Esophagus muscularis mucosa (tissue), 3 donors: Measurements from ENCODE around the gene ASAP2.

Experiments
- POLR2A ChIP-seq: fragments of 450-650 bp; IDR thresholded peaks from one replicate; pipeline ENCODE4 v1.6.1; 2017; ENCODE audit warnings: antibody characterized with exemption, moderate library complexity, mild to moderate bottlenecking, low read depth
- POLR2AphosphoS5 ChIP-seq, 2 donors: sonication (generic); formaldehyde crosslinking; IDR thresholded peaks; one replicate each; pipeline ENCODE4 v1.6.1; 2017; ENCODE audit warnings: antibody characterized with exemption in 2 of 2
- TF ChIP-seq, protein P1 (sequence below), 3 experiments: fragments of 200-600 bp in 2 of 3; fragments of 450-650 bp in 1 of 3; sonication (generic) in 2 of 3; IDR thresholded peaks; one replicate each; pipeline ENCODE4 v1.5.1; 2017 to 2019; ENCODE audit warnings: antibody characterized with exemption in 3 of 3, mild to moderate bottlenecking in 2 of 3, moderate library complexity in 1 of 3

DNA sequence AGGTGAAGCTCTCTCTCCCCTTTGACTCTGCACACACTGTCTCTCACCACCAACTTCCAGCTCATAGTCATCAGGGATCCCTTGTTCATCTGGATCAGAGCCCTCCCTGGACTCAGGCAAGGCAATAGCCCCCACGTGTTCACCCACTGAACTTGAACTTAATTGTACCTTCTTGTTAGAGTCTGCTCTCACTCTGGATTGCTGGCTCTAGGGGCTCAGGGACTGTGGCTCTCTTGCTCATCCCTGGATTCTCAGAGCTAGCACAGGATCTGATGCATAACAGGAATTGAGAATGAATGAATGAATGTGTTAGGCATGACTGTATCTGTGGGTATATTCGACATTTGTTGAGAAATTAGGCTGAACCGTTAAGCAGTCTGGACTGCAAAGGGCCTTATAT, 16.7 kb upstream of the ASAP2 start:
- TF ChIP-seq, protein P1, sequence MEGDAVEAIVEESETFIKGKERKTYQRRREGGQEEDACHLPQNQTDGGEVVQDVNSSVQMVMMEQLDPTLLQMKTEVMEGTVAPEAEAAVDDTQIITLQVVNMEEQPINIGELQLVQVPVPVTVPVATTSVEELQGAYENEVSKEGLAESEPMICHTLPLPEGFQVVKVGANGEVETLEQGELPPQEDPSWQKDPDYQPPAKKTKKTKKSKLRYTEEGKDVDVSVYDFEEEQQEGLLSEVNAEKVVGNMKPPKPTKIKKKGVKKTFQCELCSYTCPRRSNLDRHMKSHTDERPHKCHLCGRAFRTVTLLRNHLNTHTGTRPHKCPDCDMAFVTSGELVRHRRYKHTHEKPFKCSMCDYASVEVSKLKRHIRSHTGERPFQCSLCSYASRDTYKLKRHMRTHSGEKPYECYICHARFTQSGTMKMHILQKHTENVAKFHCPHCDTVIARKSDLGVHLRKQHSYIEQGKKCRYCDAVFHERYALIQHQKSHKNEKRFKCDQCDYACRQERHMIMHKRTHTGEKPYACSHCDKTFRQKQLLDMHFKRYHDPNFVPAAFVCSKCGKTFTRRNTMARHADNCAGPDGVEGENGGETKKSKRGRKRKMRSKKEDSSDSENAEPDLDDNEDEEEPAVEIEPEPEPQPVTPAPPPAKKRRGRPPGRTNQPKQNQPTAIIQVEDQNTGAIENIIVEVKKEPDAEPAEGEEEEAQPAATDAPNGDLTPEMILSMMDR (IDR thresholded peaks at IDR 0.05), result no peak
- TF ChIP-seq POLR2AphosphoS5 (IDR thresholded peaks at IDR 0.05) (no peak), POLR2A (no peak)
